ENCODE data around the gene NIPAL4.

Gene NIPAL4

GRCh38 chr5:157485340-157485739, 25.3 kb downstream of the NIPAL4 start:
- in situ Hi-C loops (cut with MboI; ENCODE audit: low sequenced_read_pairs), result no loop called here

DNA sequence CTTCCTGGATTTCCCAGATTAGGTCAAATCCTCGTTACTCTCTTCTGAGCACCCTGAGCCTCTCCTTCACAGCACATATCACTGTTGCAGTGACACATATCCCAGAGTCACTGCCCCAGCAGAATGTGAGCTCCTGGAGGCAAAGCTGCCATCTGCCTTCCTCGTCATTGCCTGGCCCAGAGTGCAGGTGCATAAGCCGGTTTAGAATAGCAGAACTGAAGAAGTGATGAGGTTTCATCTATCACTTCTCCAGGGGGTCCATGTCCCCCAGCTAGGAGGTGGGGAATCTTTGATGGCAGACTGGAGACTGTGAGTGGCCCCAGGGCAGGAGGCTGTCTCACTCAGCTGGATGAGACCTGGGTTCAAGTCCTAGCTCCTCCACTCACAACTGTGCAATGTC, 25.8 kb downstream of the NIPAL4 start:
- in situ Hi-C loops (cut with MboI; ENCODE audit: low sequenced_read_pairs), result no loop called here

DNA sequence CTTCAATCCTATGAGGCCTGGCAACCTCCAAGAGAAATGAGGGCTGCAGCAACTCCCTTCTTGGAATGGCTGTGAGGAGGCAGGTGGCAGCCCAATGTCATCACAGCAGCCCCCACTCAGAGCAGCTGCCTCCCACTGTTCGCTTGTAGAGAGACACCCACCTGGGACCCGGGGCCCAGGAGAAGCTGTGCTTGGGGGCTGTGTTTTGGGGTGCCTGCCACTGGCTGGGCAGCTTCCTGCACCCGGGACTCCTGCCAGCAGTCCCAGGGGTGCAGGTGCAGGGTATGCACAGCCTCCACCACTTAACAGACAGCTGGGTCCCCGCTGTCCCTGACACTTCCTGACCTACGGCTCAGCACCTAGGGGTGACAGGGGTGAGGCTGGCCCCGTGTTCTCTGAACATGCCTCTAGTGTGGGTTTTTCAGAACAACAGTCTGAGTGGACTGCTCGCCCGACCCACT, 26.2 kb downstream of the NIPAL4 start:
- in situ Hi-C loops (cut with MboI; ENCODE audit: low sequenced_read_pairs), result no loop called here

GRCh38 chr5:157486861-157487260, 26.8 kb downstream of the NIPAL4 start:
- in situ Hi-C loops (cut with MboI; ENCODE audit: low sequenced_read_pairs), result no loop called here

GRCh38 chr5:157487358-157487757, 27.3 kb downstream of the NIPAL4 start:
- in situ Hi-C loops (cut with MboI; ENCODE audit: low sequenced_read_pairs), result no loop called here

DNA sequence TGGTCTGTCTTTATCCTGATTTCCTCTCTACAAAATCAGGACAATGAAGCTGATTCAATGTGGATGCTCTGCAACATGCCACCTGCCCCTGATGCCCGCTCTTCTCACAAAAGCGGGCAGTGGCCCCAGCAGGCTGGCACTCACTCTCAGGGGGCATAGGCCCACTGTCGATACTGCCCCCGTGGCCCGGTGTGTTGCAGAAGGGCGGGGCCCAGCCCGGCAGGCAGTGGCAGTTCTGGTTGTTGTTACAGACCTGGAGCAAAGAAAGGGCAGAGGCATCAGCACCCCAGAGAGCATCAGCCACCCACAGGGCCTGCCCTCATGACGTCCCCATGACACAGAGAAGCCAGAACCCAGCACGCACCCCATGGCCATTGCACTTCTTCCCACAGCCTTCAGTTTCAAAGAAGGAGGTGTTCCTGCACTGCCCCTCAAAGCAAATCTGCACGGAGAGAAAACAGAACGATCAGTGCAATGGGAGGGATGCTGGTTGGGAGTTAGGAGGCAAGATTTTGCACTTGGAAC, 31.5 kb downstream of the NIPAL4 start:
- in situ Hi-C loops (cut with MboI; ENCODE audit: low sequenced_read_pairs), result no loop called here

- in situ Hi-C loops (cut with MboI; ENCODE audit: low sequenced_read_pairs), result no loop called here
Observed at GRCh38 chr5:157492886-157493285, 32.9 kb downstream of the NIPAL4 start.

- in situ Hi-C loops (cut with MboI; ENCODE audit: low sequenced_read_pairs), result no loop called here
Observed at GRCh38 chr5:157494178-157494832, 34.3 kb downstream of the NIPAL4 start.

DNA sequence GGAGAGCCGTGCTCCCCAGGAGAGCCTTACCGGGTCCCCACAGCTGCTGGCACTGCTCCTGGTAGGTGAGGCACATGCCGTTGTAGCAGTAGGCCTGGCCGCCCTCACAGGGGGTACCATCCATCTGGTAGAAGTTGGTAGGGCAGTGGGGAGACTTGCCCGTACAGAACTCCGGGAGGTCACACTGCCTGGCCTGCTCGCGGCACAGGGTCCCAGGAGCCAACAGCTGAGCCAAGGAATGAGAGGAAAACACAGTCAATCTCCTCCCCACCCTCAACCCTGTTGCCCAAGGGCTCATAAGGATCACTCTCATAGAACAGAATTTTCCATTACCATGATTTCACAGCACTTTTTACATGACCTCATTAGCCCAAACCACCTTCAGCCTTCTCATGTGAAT, 36.9 kb downstream of the NIPAL4 start:
- in situ Hi-C loops (cut with MboI; ENCODE audit: low sequenced_read_pairs), result no loop called here

GRCh38 chr5:157497875-157498611, 38.0 kb downstream of the NIPAL4 start:
- in situ Hi-C loops (cut with MboI; ENCODE audit: low sequenced_read_pairs), result no loop called here

GRCh38 chr5:157502143-157502647, 42.2 kb downstream of the NIPAL4 start:
- in situ Hi-C loops (cut with MboI; ENCODE audit: low sequenced_read_pairs), result no loop called here

DNA sequence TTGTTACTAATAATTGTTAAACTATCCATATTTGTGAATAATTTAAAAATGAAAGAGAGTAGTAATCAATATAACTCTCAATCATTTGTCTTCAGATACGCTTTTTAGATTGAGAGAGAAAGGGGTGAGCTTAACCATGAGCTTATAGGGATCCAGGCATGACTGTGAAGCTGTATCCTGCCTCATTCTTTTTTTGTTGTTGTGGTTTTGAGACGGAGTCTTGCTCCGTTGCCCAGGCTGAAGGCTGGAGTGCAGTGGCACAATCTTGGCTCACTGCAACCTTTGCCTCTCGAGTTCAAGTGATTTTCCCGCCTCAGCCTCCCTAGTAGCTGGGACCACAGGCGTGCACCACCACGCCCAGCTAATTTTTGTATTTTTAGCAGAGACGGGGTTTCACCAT, 44.0 kb downstream of the NIPAL4 start:
- in situ Hi-C loops (cut with MboI; ENCODE audit: low sequenced_read_pairs), result no loop called here

- in situ Hi-C loops (cut with MboI; ENCODE audit: low sequenced_read_pairs), result no loop called here
Observed at GRCh38 chr5:157505496-157505895, 45.5 kb downstream of the NIPAL4 start.

DNA sequence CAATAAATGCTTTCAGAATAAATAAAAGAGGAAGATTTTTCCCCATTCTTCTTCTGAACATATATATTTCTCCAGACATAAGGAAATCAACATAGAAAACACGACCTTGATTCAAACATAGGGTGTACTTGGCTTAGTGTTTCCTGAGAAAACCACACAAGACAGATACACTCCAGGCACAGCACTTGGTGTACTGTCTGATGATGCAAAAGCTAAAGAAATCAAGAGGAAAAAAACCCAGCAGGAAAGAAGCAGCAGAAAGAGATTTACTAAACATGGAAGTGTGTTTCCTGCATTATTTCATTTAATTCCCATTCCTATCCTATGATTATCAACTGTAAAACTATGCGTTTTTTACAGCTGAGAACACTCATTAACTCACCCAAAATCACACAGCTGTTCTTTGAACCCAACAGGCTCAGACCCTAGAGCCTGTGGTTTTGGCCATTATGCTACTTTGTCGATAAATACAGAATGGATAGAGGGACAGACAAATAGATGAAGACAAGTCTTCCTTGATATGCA, 46.1 kb downstream of the NIPAL4 start:
- in situ Hi-C loops (cut with MboI; ENCODE audit: low sequenced_read_pairs), result no loop called here

DNA sequence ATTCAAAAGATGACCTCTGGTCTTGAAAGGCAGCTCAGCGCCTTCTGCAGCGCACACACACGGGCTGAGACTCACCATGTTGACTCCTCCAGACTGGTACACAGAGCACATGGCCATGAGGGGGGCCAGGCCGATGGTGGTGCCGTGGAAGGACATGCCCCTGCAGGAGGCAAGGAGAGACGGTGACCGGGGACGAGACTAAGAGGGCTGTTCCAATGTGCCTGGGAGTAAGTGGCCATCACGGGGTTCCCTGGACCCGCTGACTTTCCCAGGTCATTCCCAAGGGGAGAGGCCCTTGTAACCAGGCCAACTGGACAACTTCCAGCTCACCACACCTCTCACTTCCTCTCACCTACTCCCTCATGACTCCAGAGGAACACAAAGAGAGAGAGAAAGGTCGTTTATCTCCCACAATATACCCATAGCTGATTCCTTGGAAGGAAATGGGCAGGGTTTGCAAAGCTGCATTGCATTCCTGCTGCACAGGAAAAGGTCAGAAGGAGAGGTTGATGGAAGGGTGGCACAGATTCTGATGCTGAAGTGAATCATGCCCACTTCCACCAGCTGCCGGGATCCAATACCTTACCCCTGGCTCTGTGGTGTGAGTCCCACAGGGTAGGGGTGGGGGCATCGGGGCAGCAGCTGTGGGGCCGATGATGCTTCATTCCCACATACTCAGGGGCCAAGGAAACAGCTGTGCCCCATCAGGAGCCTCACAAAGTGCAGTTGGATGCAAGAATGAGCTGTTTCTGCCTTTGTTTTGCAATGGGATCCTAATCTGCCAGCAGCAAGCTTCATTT, 47.2 kb downstream of the NIPAL4 start:
- in situ Hi-C loops (cut with MboI; ENCODE audit: low sequenced_read_pairs), result no loop called here

GRCh38 chr5:157509093-157509492, 49.1 kb downstream of the NIPAL4 start:
- in situ Hi-C loops (cut with MboI; ENCODE audit: low sequenced_read_pairs), result no loop called here

DNA sequence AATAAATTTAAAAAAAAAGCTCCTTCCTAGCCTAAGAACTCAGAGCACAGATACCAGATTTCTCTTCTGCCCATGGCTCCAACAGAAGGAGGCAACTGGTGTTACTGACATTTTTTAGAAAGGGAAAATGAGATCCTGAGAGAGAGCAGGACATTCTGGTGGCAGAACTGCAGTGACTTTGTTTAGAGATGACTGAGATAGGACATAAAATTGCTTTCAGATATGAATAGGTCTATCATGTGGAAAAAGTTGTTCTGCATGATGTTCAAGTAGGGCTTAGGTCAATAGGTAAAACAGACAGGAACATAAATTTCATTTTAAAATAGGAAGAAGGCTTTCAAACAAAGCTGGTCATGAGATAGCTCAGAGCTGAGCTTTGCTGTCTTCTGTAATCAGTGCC, 49.6 kb downstream of the NIPAL4 start:
- in situ Hi-C loops (cut with MboI; ENCODE audit: low sequenced_read_pairs), result no loop called here

GRCh38 chr5:157510682-157511081, 50.7 kb downstream of the NIPAL4 start:
- in situ Hi-C loops (cut with MboI; ENCODE audit: low sequenced_read_pairs), result no loop called here

DNA sequence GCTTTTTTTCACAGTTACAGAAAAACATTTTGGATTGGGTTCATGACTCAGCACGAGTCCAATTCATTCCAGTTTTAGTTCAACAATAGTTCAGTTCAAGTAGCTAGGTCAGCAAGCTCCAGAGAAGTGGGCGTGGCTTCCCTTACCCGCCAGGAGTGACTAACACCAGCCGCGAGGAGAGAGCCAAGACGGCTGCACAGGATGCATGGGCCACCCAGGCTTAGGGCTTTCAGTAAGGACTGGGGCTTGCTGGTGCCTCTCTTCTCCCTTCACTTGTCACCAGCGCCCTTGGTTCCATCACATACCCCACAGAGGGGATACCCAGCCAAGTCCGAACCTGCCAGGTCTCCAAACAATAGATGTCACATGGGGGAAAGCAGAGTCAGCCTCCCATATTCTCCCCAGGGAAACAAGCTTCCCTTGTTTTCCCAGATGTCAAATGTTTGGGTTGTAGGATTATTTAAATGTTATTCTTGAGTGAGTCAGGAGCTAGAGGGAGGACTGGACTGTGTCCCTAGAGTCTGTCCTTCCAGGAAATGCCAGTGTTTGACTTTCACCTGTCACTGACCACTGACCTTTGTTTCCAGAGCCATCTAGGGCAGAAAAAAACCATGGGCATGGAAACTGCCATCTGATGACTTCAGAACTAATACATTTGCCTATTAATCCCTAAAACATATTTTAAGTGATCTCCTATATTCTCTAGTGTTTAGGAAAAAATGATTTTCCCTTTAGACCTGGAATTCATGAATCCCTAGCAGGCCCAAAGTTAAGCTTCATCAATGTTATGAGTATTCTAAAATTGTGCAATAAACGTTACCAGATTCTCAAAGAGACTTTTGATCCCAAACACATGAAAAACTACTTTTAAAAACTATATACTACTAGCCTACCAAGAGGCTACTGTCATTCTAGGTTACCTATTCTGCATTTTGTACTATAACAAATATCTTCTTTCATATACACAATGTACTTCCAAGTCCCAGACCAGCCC, 51.9 kb downstream of the NIPAL4 start:
- in situ Hi-C loops (cut with MboI; ENCODE audit: low sequenced_read_pairs), result no loop called here

GRCh38 chr5:157513182-157513581, 53.2 kb downstream of the NIPAL4 start:
- in situ Hi-C loops (cut with MboI; ENCODE audit: low sequenced_read_pairs), result no loop called here
